MCF 10A (cell line): ENCODE data around the gene TNS2. TPM values are rescaled to one million over a fixed set of nuclear protein-coding genes. Genes with fewer than 3 reads are reported as not detected.

Experiments used
- BruUV-seq: library from RNA; stranded (reverse); fragments of 400-500 nt; replicated peaks from 2 replicates; lab custom pipeline; 2021; lab: Mats Ljungman, UMichigan
- CTCF ChIA-PET: fragments of 300-600 bp; sonication (Branson Sonifier 250); formaldehyde crosslinking; extraction: SDS; loops from one replicate; lab custom pipeline; 2021; ENCODE audit warnings: antibody characterized with exemption, inconsistent platforms; lab: Yijun Ruan, JAX
- POLR2A ChIA-PET: fragments of 300-600, 350-650 bp; sonication (Branson Sonifier 250); formaldehyde crosslinking; extraction: SDS; loops from one replicate; lab custom pipeline; 2020; ENCODE audit warnings: antibody characterized with exemption, inconsistent platforms; lab: Yijun Ruan, JAX
- DNase-seq: peaks from one replicate; pipeline ENCODE4 v3.0.0-alpha.2; 2018; ENCODE audit not compliant: unreplicated experiment
- H3K27ac Mint-ChIP-seq: one replicate; pipeline ENCODE4 v1.8.0; 2022; ENCODE audit warnings: mild to moderate bottlenecking, low read depth, mixed read lengths; ENCODE audit not compliant: unreplicated experiment
- H3K27me3 Mint-ChIP-seq: one replicate; pipeline ENCODE4 v1.8.0; 2022; ENCODE audit warnings: mixed read lengths; ENCODE audit not compliant: insufficient read depth, unreplicated experiment
- H3K36me3 Mint-ChIP-seq: one replicate; pipeline ENCODE4 v1.8.0; 2022; ENCODE audit warnings: mild to moderate bottlenecking, moderate library complexity, mixed read lengths; ENCODE audit not compliant: insufficient read depth, unreplicated experiment
- H3K4me1 Mint-ChIP-seq: one replicate; pipeline ENCODE4 v1.8.0; 2022; ENCODE audit warnings: mixed read lengths; ENCODE audit not compliant: insufficient read depth, unreplicated experiment
- H3K4me3 Mint-ChIP-seq: one replicate; pipeline ENCODE4 v1.8.0; 2022; ENCODE audit warnings: mild to moderate bottlenecking, moderate library complexity, mixed read lengths; ENCODE audit not compliant: unreplicated experiment
- H3K9me3 Mint-ChIP-seq: one replicate; pipeline ENCODE4 v1.8.0; 2022; ENCODE audit warnings: mixed read lengths; ENCODE audit not compliant: unreplicated experiment
- intact Hi-C: fragments of 100-400 bp; cut with micrococcal nuclease; formaldehyde crosslinking; loops from 2 replicates; pipeline ENCODE4 v1.14.1; 2022
- total RNA-seq: library from RNA; stranded (reverse); gene quantifications from 2 replicates; pipeline ENCODE4 v1.2.3, GENCODE V29; 2022
- TF ChIP-seq, protein P1 (sequence below): fragments of 200-600 bp; IDR thresholded peaks from one replicate; pipeline ENCODE4 v1.8.0; 2022; ENCODE audit warnings: antibody characterized with exemption, mild to moderate bottlenecking; ENCODE audit not compliant: unreplicated experiment

Gene TNS2
- total RNA-seq, 1 experiment from 2014 or later = 22.3 TPM

DNA sequence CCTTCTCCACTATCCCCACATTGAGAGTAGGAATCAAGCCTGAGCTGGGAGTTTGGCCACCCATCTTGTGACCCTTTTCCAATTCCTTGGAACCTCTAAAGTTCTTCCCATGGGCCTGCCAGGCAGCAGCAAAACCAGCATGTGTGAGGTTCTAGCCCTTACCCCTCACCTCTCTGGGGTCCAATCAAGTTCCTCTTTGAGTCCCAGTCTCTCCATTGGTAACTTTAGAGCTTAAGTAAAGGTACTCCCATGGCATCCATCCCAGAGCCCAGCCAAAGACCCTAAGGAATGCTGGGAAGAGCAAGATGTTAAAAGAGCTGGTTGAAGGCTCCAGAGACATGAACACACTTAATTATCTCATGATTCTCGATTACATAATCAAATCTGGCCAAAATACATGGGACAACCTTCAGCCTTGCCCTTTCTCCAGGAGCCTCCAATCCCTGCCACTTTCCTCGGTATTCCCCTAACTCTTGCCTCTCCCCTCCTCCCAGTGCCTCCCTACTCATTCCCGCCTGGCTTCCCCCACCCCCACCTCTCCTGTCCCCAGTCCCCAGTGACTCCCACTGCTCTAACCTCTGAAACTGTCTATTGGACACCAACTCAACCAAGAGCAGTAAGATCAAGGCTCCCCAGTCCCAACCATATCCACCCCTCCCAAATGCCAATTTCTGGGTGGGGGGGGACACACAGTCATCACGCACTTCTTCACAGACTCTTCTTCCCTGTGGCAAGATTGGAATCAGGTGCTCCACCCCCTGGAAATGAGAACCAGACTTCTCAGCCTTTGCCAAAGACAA, 4.8 kb upstream of the TNS2 start:
- H3K36me3 Mint-ChIP-seq = peaks cover 43% of the 10 kb centered on the region
- intact Hi-C loops = no loop called here
- DNase-seq = no peak
- H3K27me3 Mint-ChIP-seq = no peaks in the 10 kb centered on the region
- no TSS peak for BruUV-seq
- H3K9me3 Mint-ChIP-seq = no peaks in the 10 kb centered on the region
- TF ChIP-seq, protein P1, sequence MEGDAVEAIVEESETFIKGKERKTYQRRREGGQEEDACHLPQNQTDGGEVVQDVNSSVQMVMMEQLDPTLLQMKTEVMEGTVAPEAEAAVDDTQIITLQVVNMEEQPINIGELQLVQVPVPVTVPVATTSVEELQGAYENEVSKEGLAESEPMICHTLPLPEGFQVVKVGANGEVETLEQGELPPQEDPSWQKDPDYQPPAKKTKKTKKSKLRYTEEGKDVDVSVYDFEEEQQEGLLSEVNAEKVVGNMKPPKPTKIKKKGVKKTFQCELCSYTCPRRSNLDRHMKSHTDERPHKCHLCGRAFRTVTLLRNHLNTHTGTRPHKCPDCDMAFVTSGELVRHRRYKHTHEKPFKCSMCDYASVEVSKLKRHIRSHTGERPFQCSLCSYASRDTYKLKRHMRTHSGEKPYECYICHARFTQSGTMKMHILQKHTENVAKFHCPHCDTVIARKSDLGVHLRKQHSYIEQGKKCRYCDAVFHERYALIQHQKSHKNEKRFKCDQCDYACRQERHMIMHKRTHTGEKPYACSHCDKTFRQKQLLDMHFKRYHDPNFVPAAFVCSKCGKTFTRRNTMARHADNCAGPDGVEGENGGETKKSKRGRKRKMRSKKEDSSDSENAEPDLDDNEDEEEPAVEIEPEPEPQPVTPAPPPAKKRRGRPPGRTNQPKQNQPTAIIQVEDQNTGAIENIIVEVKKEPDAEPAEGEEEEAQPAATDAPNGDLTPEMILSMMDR = no peak
- H3K4me1 Mint-ChIP-seq = peaks cover 28% of the 10 kb centered on the region
- CTCF ChIA-PET = interaction anchor here (0.9 to 1.8 kb wide), 2 partner anchors 9 to 19 kb away, joined by 3 to 4 read pairs; no protein-coding TSS in a partner anchor
- POLR2A ChIA-PET = interaction anchor here (0.6 to 3.8 kb wide), 5 partner anchors 9 to 250 kb away, joined by 3 to 16 read pairs (median 3); partner anchors contain the start of gene PFDN5
- H3K27ac Mint-ChIP-seq = no peak overlapping the region
- H3K4me3 Mint-ChIP-seq = no peak overlapping the region

DNA sequence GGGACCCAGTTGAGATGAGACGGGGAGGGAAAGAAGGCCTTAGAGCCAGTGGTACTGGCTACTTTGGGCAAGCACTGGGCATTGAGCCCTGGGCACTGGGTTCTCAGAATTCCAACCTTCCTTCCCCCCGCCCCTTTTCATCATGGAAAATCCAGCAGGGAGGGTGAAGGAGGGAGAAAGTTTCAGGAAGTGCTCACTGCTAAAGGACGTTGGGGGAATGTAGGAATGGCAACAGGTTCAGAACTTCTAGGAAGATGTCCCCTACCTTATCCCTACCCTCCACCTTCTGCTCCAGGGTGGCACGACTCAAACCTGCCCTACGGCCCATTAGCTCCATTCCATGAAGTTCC, 4.2 kb upstream of the TNS2 start:
- CTCF ChIA-PET = no interaction called here
- TF ChIP-seq, protein P1 = no peak
- Mint-ChIP-seq H3K27ac (peak overlapping the region; percentile 87), H3K36me3 (peaks cover 37% of the 10 kb centered on the region), H3K27me3 (no peaks in the 10 kb centered on the region), H3K4me3 (peak overlapping the region; percentile 80), H3K4me1 (peaks cover 31% of the 10 kb centered on the region), H3K9me3 (no peaks in the 10 kb centered on the region)
- POLR2A ChIA-PET = interaction anchor here (4.8 kb wide), 1 partner anchor 39 kb away, joined by 34 read pairs; the partner anchor contains the start of gene EIF4B
- DNase-seq = no peak
- intact Hi-C loops = no loop called here
- BruUV-seq = no TSS peak

DNA sequence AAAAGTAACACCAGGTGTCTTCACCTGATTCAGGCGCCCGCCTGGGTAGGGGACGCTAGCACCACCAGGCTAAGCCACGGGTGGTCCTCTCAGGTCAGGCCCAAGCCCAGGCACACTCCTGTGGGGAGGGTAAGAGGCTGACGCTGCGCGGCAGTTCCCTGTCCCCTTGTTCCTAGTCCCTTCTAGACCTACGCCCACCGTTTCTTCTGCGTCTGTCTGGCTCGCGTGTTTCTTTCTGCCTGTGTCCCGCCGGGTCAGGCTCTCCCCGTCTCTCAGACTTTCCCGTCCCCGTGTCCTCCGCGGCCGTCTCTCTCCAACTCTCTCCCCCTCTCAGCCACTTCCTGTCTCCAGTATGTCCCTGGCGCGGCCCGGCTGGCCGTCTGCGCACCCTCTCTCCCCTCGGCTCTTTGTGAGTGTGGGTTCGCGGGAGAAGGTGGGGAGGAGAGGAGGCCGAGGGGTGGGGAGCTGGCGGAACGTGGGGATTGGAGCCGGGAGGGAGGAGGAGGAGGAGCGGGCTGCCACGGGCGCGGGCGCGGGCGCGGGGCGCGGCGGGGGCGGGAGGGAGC, 3.1 kb upstream of the TNS2 start:
- POLR2A ChIA-PET = interaction anchor here (0.5 to 4.8 kb wide), 8 partner anchors 8 to 1092 kb away, joined by 3 to 34 read pairs (median 10); partner anchors contain the start of genes EIF4B, IGFBP6 and SPRYD3
- peaks cover 26% of the 10 kb centered on the region for H3K36me3 Mint-ChIP-seq

More for the DNA sequence above, 3.1 kb upstream of the TNS2 start:
- H3K4me1 Mint-ChIP-seq = peaks cover 40% of the 10 kb centered on the region
- intact Hi-C loops = no loop called here
- H3K27ac Mint-ChIP-seq = peak overlapping the region; percentile 87
- H3K4me3 Mint-ChIP-seq = peak overlapping the region; percentile 80
- CTCF ChIA-PET = interaction anchor here (0.6 to 1.1 kb wide), 5 partner anchors 29 to 1582 kb away, joined by 3 to 4 read pairs (median 3); partner anchors contain the start of gene NPFF
- DNase-seq = peak; percentile 67
- no peaks in the 10 kb centered on the region for H3K9me3 Mint-ChIP-seq
- TF ChIP-seq, protein P1 = no peak
- no TSS peak for BruUV-seq
- H3K27me3 Mint-ChIP-seq = no peaks in the 10 kb centered on the region
